IMR-90 (cell line): Measurements from ENCODE around the gene C12orf50. TPM values are rescaled to one million over a fixed set of nuclear protein-coding genes. Genes with fewer than 3 reads are reported as not detected.

Experiments used
- ATAC-seq: fragments of 200-7000 bp; cut with Tn5 transposase; 2 replicates; pipeline ENCODE4 v1.9.1; 2020; ENCODE audit warnings: low read depth, mild to moderate bottlenecking, moderate library complexity
- BruUV-seq: library from RNA; stranded (reverse); fragments of 400-500 nt; replicated peaks from 2 replicates; lab custom pipeline; 2021; lab: Mats Ljungman, UMichigan
- CTCF ChIA-PET: fragments of 300-600 bp; formaldehyde crosslinking; extraction: SDS; loops from one replicate; lab custom pipeline; 2021; ENCODE audit warnings: antibody characterized with exemption; lab: Yijun Ruan, JAX
- POLR2A ChIA-PET: fragments of 300-600 bp; sonication (Branson Sonifier 250); formaldehyde crosslinking; loops from one replicate; lab custom pipeline; 2022; ENCODE audit warnings: antibody characterized with exemption; ENCODE audit not compliant: unreplicated experiment; lab: Charles Lee
- DNase-seq: peaks from one replicate; pipeline ENCODE4 v3.0.0; 2013
- H2AFZ ChIP-seq: replicated peaks from 2 replicates; pipeline ENCODE3; 2013; ENCODE audit warnings: low read length, mild to moderate bottlenecking; ENCODE audit not compliant: poor library complexity
- H2AK5ac ChIP-seq: 2 replicates; pipeline ENCODE4 v1.6.1; 2013; ENCODE audit warnings: low read depth, low read length, inconsistent platforms
- H2AK9ac ChIP-seq: replicated peaks from 2 replicates; pipeline ENCODE3; 2013; ENCODE audit warnings: mild to moderate bottlenecking, low read depth, low read length, moderate library complexity; ENCODE audit not compliant: poor library complexity
- H2BK120ac ChIP-seq: 2 replicates; pipeline ENCODE4 v1.6.1; 2013; ENCODE audit warnings: low read depth, low read length, inconsistent platforms
- H2BK15ac ChIP-seq: 3 replicates; pipeline ENCODE4 v1.6.1; 2013; ENCODE audit warnings: low read depth, low read length, inconsistent platforms
- H2BK20ac ChIP-seq: 2 replicates; pipeline ENCODE4 v1.6.1; 2013; ENCODE audit warnings: low read depth, mild to moderate bottlenecking, inconsistent platforms, low read length, moderate library complexity
- H2BK5ac ChIP-seq: 2 replicates; pipeline ENCODE4 v1.6.1; 2013; ENCODE audit warnings: mild to moderate bottlenecking, low read depth, low read length, inconsistent platforms; ENCODE audit not compliant: poor library complexity, severe bottlenecking
- H3K14ac ChIP-seq: replicated peaks from 2 replicates; pipeline ENCODE4 v1.6.1; 2013; ENCODE audit warnings: low read depth, low read length, inconsistent platforms
- H3K18ac ChIP-seq: 2 replicates; pipeline ENCODE4 v1.6.1; 2013; ENCODE audit warnings: low read depth, low read length, control low read depth
- H3K23ac ChIP-seq: 2 replicates; pipeline ENCODE4 v1.6.1; 2013; ENCODE audit warnings: low read depth, low read length, inconsistent platforms
- H3K27ac ChIP-seq: 2 replicates; pipeline ENCODE4 v1.5.1; 2013; ENCODE audit warnings: mild to moderate bottlenecking, control low read depth, low read length; ENCODE audit not compliant: insufficient read depth
- H3K27me3 ChIP-seq: 2 replicates; pipeline ENCODE4 v1.6.1; 2013; ENCODE audit warnings: low read length; ENCODE audit not compliant: control insufficient read depth, insufficient read depth
- H3K36me3 ChIP-seq: 2 replicates; pipeline ENCODE4 v1.6.1; 2013; ENCODE audit warnings: low read length, mixed read lengths; ENCODE audit not compliant: control insufficient read depth, insufficient read depth
- H3K4ac ChIP-seq: 2 replicates; pipeline ENCODE4 v1.6.1; 2013; ENCODE audit warnings: low read depth, low read length, inconsistent platforms
- H3K4me1 ChIP-seq: 2 replicates; pipeline ENCODE4 v1.6.1; 2013; ENCODE audit warnings: low read length, mixed read lengths; ENCODE audit not compliant: control insufficient read depth, insufficient read depth
- H3K4me2 ChIP-seq: 2 replicates; pipeline ENCODE4 v1.6.1; 2013; ENCODE audit warnings: low read depth, mild to moderate bottlenecking, control low read depth, low read length, moderate library complexity
- H3K4me3 ChIP-seq: 2 replicates; pipeline ENCODE4 v1.5.1; 2013; ENCODE audit warnings: low read depth, mild to moderate bottlenecking, control low read depth, low read length, moderate library complexity; ENCODE audit not compliant: insufficient read depth
- H3K56ac ChIP-seq: 2 replicates; pipeline ENCODE4 v1.6.1; 2013; ENCODE audit warnings: low read length, inconsistent platforms; ENCODE audit not compliant: insufficient read depth; ENCODE audit errors: extremely low read depth
- H3K79me1 ChIP-seq, 2 experiments: 2 replicates each; pipeline ENCODE4 v1.6.1; 2013; ENCODE audit warnings: low read length in 2 of 2, inconsistent platforms in 1 of 2, low read depth in 1 of 2
- H3K9ac ChIP-seq: 2 replicates; pipeline ENCODE4 v1.6.1; 2013; ENCODE audit warnings: low read depth, low read length, control low read depth
- H3K9me1 ChIP-seq: 2 replicates; pipeline ENCODE4 v1.6.1; 2013; ENCODE audit warnings: low read length, inconsistent platforms; ENCODE audit not compliant: insufficient read depth
- H3K9me3 ChIP-seq: 2 replicates; pipeline ENCODE4 v1.6.1; 2013; ENCODE audit warnings: low read length; ENCODE audit not compliant: control insufficient read depth, insufficient read depth
- H4K20me1 ChIP-seq: 2 replicates; pipeline ENCODE4 v1.6.1; 2013; ENCODE audit warnings: low read length, inconsistent platforms; ENCODE audit not compliant: insufficient read depth
- H4K5ac ChIP-seq: 2 replicates; pipeline ENCODE4 v1.6.1; 2013; ENCODE audit warnings: mild to moderate bottlenecking, low read depth, low read length, control low read depth
- H4K8ac ChIP-seq, 2 experiments: 2 replicates each; pipeline ENCODE4 v1.6.1; 2013; ENCODE audit warnings: low read depth in 2 of 2, low read length in 2 of 2, control low read depth in 1 of 2, inconsistent platforms in 1 of 2
- H4K91ac ChIP-seq: 2 replicates; pipeline ENCODE4 v1.6.1; 2013; ENCODE audit warnings: low read depth, low read length, inconsistent platforms; ENCODE audit not compliant: insufficient read depth
- BHLHE40 ChIP-seq: fragments of 150-350 bp; IDR thresholded peaks from 2 replicates; pipeline ENCODE4 v1.6.1; 2016; ENCODE audit warnings: mild to moderate bottlenecking, low read depth, low read length
- CHD1 ChIP-seq: IDR thresholded peaks from 2 replicates; pipeline ENCODE4 v1.6.1; 2012; ENCODE audit warnings: low read depth, low read length, improper control_type of control experiment
- MAFK ChIP-seq: IDR thresholded peaks from 2 replicates; pipeline ENCODE4 v1.6.1; 2012; ENCODE audit warnings: low read depth, low read length, improper control_type of control experiment
- RAD21 ChIP-seq: IDR thresholded peaks from 2 replicates; pipeline ENCODE4 v1.6.1; 2012; ENCODE audit warnings: low read length, improper control_type of control experiment
- RCOR1 ChIP-seq: IDR thresholded peaks from 2 replicates; pipeline ENCODE4 v1.6.1; 2012; ENCODE audit warnings: mild to moderate bottlenecking, low read length, improper control_type of control experiment; ENCODE audit not compliant: insufficient replicate concordance
- RFX5 ChIP-seq: IDR thresholded peaks from 2 replicates; pipeline ENCODE4 v1.8.0; 2012; ENCODE audit warnings: low read depth, mild to moderate bottlenecking, low read length, moderate library complexity
- SMC3 ChIP-seq: fragments of 150-350 bp; IDR thresholded peaks from 2 replicates; pipeline ENCODE4 v1.6.1; 2016; ENCODE audit warnings: low read depth, mild to moderate bottlenecking, antibody characterized with exemption, low read length, moderate library complexity
- WGBS, 2 experiments: methylation state at CpG; one replicate each; pipeline versions ENCODE4 v1.1.5 to v1.1.7; 2013; ENCODE audit warnings: missing lambda C conversion rate in 2 of 2; ENCODE audit not compliant: insufficient read length in 1 of 2; ENCODE audit errors: extremely low coverage in 2 of 2; 5-methylcytosine and 5-hydroxymethylcytosine counted together
- dilution Hi-C: fragments of 300-500 bp; cut with HindIII; formaldehyde crosslinking; loops from one replicate; pipeline ENCODE4 v1.14.3; 2018; ENCODE audit warnings: low sequenced_read_pairs; ENCODE audit not compliant: unreplicated experiment
- in situ Hi-C: fragments of 300-500 bp; cut with MboI; formaldehyde crosslinking; loops from 3 replicates; pipeline ENCODE4 v1.14.3; 2019; ENCODE audit warnings: low sequenced_read_pairs, inconsistent platforms, mixed read lengths
- intact Hi-C: fragments of 100-400 bp; cut with micrococcal nuclease; formaldehyde crosslinking; loops from 2 replicates; pipeline ENCODE4 v1.10.0; 2022
- polyA plus RNA-seq, 3 experiments: library from polyadenylated mRNA; depleted of rRNA; stranded (reverse); fragments of >200 nt; gene quantifications; 2 replicates each; pipeline ENCODE4 v1.2.3, GENCODE V29; 2012; ENCODE audit warnings: low replicate concordance in 1 of 3
- total RNA-seq: library from RNA; depleted of rRNA; stranded (reverse); fragments of >200 nt; gene quantifications from 2 replicates; pipeline ENCODE4 v1.2.3, GENCODE V29; 2012

Gene C12orf50
- total and polyA plus RNA-seq, 2 of the 4 experiments (the other 2 are of a cell fraction) = not detected

GRCh38 chr12:87985069-87985675 lies 44.0 kb downstream of the C12orf50 start:
- Histone ChIP-seq H2AK9ac (no peak overlapping the region), H3K79me1 (no peaks in the 10 kb centered on the region), H3K4me2 (no peak overlapping the region), H3K4me3 (no peak overlapping the region), H3K18ac (no peak overlapping the region), H3K4ac (no peak overlapping the region), H2AFZ (no peak overlapping the region), H4K20me1 (no peaks in the 10 kb centered on the region), H3K27ac (no peak overlapping the region), H4K91ac (no peak overlapping the region), H2BK15ac (no peak overlapping the region), H3K36me3 (no peaks in the 10 kb centered on the region), H3K4me1 (peaks cover 8% of the 10 kb centered on the region), H3K27me3 (no peaks in the 10 kb centered on the region), H3K56ac (no peak overlapping the region), H3K9ac (no peak overlapping the region), H2BK120ac (no peak overlapping the region), H3K9me3 (no peaks in the 10 kb centered on the region), H2AK5ac (no peak overlapping the region), H3K23ac (no peak overlapping the region), H4K8ac (no peak overlapping the region), H4K5ac (no peak overlapping the region), H3K9me1 (no peaks in the 10 kb centered on the region), H2BK5ac (no peak overlapping the region), H3K14ac (no peak overlapping the region), H2BK20ac (no peak overlapping the region)
- WGBS, 2 experiments = no CpG with 5 or more reads among the region's 2 CpGs
- BruUV-seq = no TSS peak
- ATAC-seq (no peak), DNase-seq (no peak)
- dilution Hi-C loops = no loop called here
- in situ Hi-C loops = no loop called here
- POLR2A ChIA-PET = no interaction called here
- intact Hi-C loops = no loop called here
- CTCF ChIA-PET = no interaction called here
- TF ChIP-seq RFX5 (no peak), SMC3 (no peak), RAD21 (no peak), MAFK (no peak), CHD1 (no peak), RCOR1 (no peak), BHLHE40 (no peak)
